A549 (cell line): ENCODE results near the gene ABCC3. TPM values are rescaled to one million over a fixed set of nuclear protein-coding genes. Genes with fewer than 3 reads are reported as not detected.

Experiments
- ATAC-seq, 2 experiments: fragments of 200-7000 bp in 1 of 2; fragments of >200 bp in 1 of 2; cut with Nextera tagmentation in 1 of 2; cut with Tn5 transposase in 1 of 2; 3 replicates each; pipeline versions ENCODE4 v1.8.0 to v1.9.1; 2018 to 2020; ENCODE audit warnings: mild to moderate bottlenecking in 1 of 2, moderate library complexity in 1 of 2
- CTCF ChIA-PET: fragments of 300-600 bp; sonication (Branson Sonifier 250); formaldehyde crosslinking; extraction: SDS; loops from one replicate; lab custom pipeline; 2021; ENCODE audit warnings: antibody characterized with exemption, inconsistent platforms; lab: Yijun Ruan, JAX
- POLR2A ChIA-PET: fragments of 350-600 bp; formaldehyde crosslinking; extraction: SDS; loops from one replicate; lab custom pipeline; 2021; ENCODE audit warnings: antibody characterized with exemption, inconsistent platforms; lab: Yijun Ruan, JAX
- DNase-seq, 2 experiments: peaks; one replicate each; pipeline versions ENCODE4 v3.0.0 to v3.0.0-alpha.2; 2011 to 2016; ENCODE audit warnings: low read depth in 1 of 2, low spot score in 1 of 2
- FAIRE-seq: peaks from 2 replicates; lab custom pipeline; 2011; peaks lifted over from hg19 to GRCh38; lab: Jason Lieb, UNC
- H3K27ac ChIP-seq, 2 experiments: fragments of >200 bp; sonication (Bioruptor Twin); formaldehyde crosslinking; 3 replicates each; pipeline ENCODE4 v1.5.1; 2016 to 2017
- H3K4me1 ChIP-seq: fragments of >200 bp; sonication (Bioruptor Twin); formaldehyde crosslinking; 3 replicates; pipeline ENCODE4 v1.6.1; 2016
- H3K4me2 ChIP-seq: fragments of >200 bp; sonication (Bioruptor Twin); formaldehyde crosslinking; 3 replicates; pipeline ENCODE4 v1.6.1; 2016
- H3K4me3 ChIP-seq: fragments of >200 bp; sonication (Bioruptor Twin); formaldehyde crosslinking; 3 replicates; pipeline ENCODE4 v1.5.1; 2016
- H3K9me3 ChIP-seq: fragments of >200 bp; sonication (Bioruptor Twin); formaldehyde crosslinking; 3 replicates; pipeline ENCODE4 v1.6.1; 2016
- ATOH8 ChIP-seq: fragments of 250-450 bp; sonication (Bioruptor Pico); IDR thresholded peaks from 2 replicates; pipeline ENCODE4 v1.5.0; 2020; ENCODE audit warnings: low read depth, mild to moderate bottlenecking, moderate library complexity
- CBX2 ChIP-seq: fragments of 200-600 bp; sonication (generic); IDR thresholded peaks from 2 replicates; pipeline ENCODE4 v1.6.1; 2016; ENCODE audit warnings: low read depth, mild to moderate bottlenecking, borderline replicate concordance
- CEBPB ChIP-seq, 2 experiments: fragments of >200 bp in 1 of 2; sonication (Bioruptor Twin) in 1 of 2; formaldehyde crosslinking in 1 of 2; IDR thresholded peaks; 2 replicates each; pipeline ENCODE4 v1.6.1; 2012 to 2016
- CHD2 ChIP-seq: fragments of 150-350 bp; IDR thresholded peaks from 2 replicates; pipeline ENCODE4 v1.6.1; 2014; ENCODE audit warnings: low read length; ENCODE audit not compliant: partially characterized antibody
- CHD4 ChIP-seq: fragments of 200-600 bp; sonication (generic); IDR thresholded peaks from 2 replicates; pipeline ENCODE4 v1.6.1; 2016; ENCODE audit warnings: antibody characterized with exemption, mild to moderate bottlenecking, borderline replicate concordance
- E2F6 ChIP-seq: IDR thresholded peaks from 2 replicates; pipeline ENCODE4 v1.6.1; 2012; ENCODE audit warnings: low read depth, borderline replicate concordance
- EHF ChIP-seq: fragments of 250-450 bp; sonication (Bioruptor Pico); IDR thresholded peaks from 2 replicates; pipeline ENCODE4 v1.5.0; 2020; ENCODE audit warnings: mild to moderate bottlenecking
- ESRRA ChIP-seq: fragments of 150-350 bp; IDR thresholded peaks from 2 replicates; pipeline ENCODE4 v1.6.1; 2014; ENCODE audit warnings: mild to moderate bottlenecking, low read length, borderline replicate concordance
- FOSB ChIP-seq: fragments of 250-450 bp; sonication (Bioruptor Pico); IDR thresholded peaks from 2 replicates; pipeline ENCODE4 v1.5.0; 2020; ENCODE audit warnings: mild to moderate bottlenecking, moderate library complexity
- FOSL2 ChIP-seq, 2 experiments: fragments of 450-650 bp in 1 of 2; fragments of >200 bp in 1 of 2; sonication (Bioruptor Twin) in 1 of 2; formaldehyde crosslinking; IDR thresholded peaks; 2 replicates each; pipeline versions ENCODE4 v1.5.0 to v1.6.1; 2016 to 2020; ENCODE audit warnings: mild to moderate bottlenecking in 1 of 2, moderate library complexity in 1 of 2
- FOXS1 ChIP-seq: fragments of 250-450 bp; sonication (Bioruptor Pico); IDR thresholded peaks from 2 replicates; pipeline ENCODE4 v1.5.0; 2020; ENCODE audit warnings: mild to moderate bottlenecking, moderate library complexity
- GATA3 ChIP-seq: IDR thresholded peaks from 2 replicates; pipeline ENCODE4 v1.6.1; 2012; ENCODE audit warnings: borderline replicate concordance
- HDAC2 ChIP-seq: fragments of 200-600 bp; sonication (generic); IDR thresholded peaks from 2 replicates; pipeline ENCODE4 v1.6.1; 2016
- HES2 ChIP-seq: fragments of >200 bp; sonication (Bioruptor Twin); formaldehyde crosslinking; IDR thresholded peaks from 2 replicates; pipeline ENCODE4 v1.6.1; 2016
- HEYL ChIP-seq: fragments of 250-450 bp; sonication (Bioruptor Pico); IDR thresholded peaks from 2 replicates; pipeline ENCODE4 v1.8.0; 2021; ENCODE audit warnings: mild to moderate bottlenecking, moderate library complexity
- HOXA7 ChIP-seq: fragments of 250-450 bp; sonication (Bioruptor Pico); IDR thresholded peaks from 2 replicates; pipeline ENCODE4 v1.5.0; 2020; ENCODE audit warnings: mild to moderate bottlenecking, moderate library complexity
- HOXB13 ChIP-seq: fragments of 250-450 bp; sonication (Bioruptor Pico); IDR thresholded peaks from 2 replicates; pipeline ENCODE4 v1.5.0; 2020; ENCODE audit warnings: low read depth, mild to moderate bottlenecking, moderate library complexity
- HOXB5 ChIP-seq: fragments of 250-450 bp; sonication (Bioruptor Pico); IDR thresholded peaks from 2 replicates; pipeline ENCODE4 v1.5.0; 2020; ENCODE audit warnings: mild to moderate bottlenecking, moderate library complexity
- JUN ChIP-seq, 2 experiments: fragments of >200 bp; sonication (Bioruptor Twin); formaldehyde crosslinking; IDR thresholded peaks; 2 replicates in 1 of 2; 3 replicates in 1 of 2; pipeline ENCODE4 v1.6.1; 2016 to 2017
- JUNB ChIP-seq: fragments of >200 bp; sonication (Bioruptor Twin); formaldehyde crosslinking; IDR thresholded peaks from 2 replicates; pipeline ENCODE4 v1.6.1; 2016
- KDM1A ChIP-seq: fragments of 200-600 bp; sonication (generic); IDR thresholded peaks from 2 replicates; pipeline ENCODE4 v1.6.1; 2016; ENCODE audit warnings: low read depth, mild to moderate bottlenecking
- KDM5A ChIP-seq: fragments of 200-600 bp; sonication (generic); IDR thresholded peaks from 2 replicates; pipeline ENCODE4 v1.6.1; 2016; ENCODE audit warnings: antibody characterized with exemption, mild to moderate bottlenecking
- MAX ChIP-seq: IDR thresholded peaks from 2 replicates; pipeline ENCODE4 v1.6.1; 2012
- MYC ChIP-seq: IDR thresholded peaks from 2 replicates; pipeline ENCODE4 v1.6.1; 2012; ENCODE audit warnings: mild to moderate bottlenecking, inconsistent platforms, low read length, improper control_type of control experiment, borderline replicate concordance
- NPAS2 ChIP-seq: fragments of 250-450 bp; sonication (Bioruptor Pico); IDR thresholded peaks from 2 replicates; pipeline ENCODE4 v1.8.0; 2022; ENCODE audit warnings: mild to moderate bottlenecking, moderate library complexity, borderline replicate concordance
- PBX3 ChIP-seq: IDR thresholded peaks from 2 replicates; pipeline ENCODE4 v1.6.1; 2012
- PHF8 ChIP-seq: fragments of 200-600 bp; sonication (generic); IDR thresholded peaks from 2 replicates; pipeline ENCODE4 v1.6.1; 2016; ENCODE audit warnings: low read depth, mild to moderate bottlenecking, antibody characterized with exemption, moderate library complexity, borderline replicate concordance
- POLR2A ChIP-seq: IDR thresholded peaks from 2 replicates; pipeline ENCODE4 v1.6.1; 2012; ENCODE audit warnings: mild to moderate bottlenecking, low read length
- POLR2AphosphoS2 ChIP-seq: conservative IDR thresholded peaks from 2 replicates; pipeline ENCODE4 v1.6.1; 2012; ENCODE audit warnings: low read length, improper control_type of control experiment, inconsistent platforms
- RAD21 ChIP-seq, 2 experiments: fragments of >200 bp in 1 of 2; sonication (Bioruptor Twin) in 1 of 2; formaldehyde crosslinking in 1 of 2; IDR thresholded peaks in 1 of 2; conservative IDR thresholded peaks in 1 of 2; 2 replicates in 1 of 2; 3 replicates in 1 of 2; pipeline ENCODE4 v1.6.1; 2012 to 2018; ENCODE audit warnings: inconsistent platforms in 1 of 2
- RCOR1 ChIP-seq: fragments of 150-350 bp; IDR thresholded peaks from 2 replicates; pipeline ENCODE4 v1.6.1; 2014; ENCODE audit warnings: antibody characterized with exemption, low read length, low read depth
- RFX5 ChIP-seq: fragments of 450-650 bp; IDR thresholded peaks from 2 replicates; pipeline ENCODE4 v1.7.1; 2014; ENCODE audit warnings: antibody characterized with exemption, mild to moderate bottlenecking, moderate library complexity
- RNF2 ChIP-seq: fragments of 200-600 bp; sonication (generic); IDR thresholded peaks from 2 replicates; pipeline ENCODE4 v1.6.1; 2016; ENCODE audit warnings: low read depth, mild to moderate bottlenecking, antibody characterized with exemption, moderate library complexity, borderline replicate concordance
- TFCP2L1 ChIP-seq: fragments of 250-450 bp; sonication (Bioruptor Pico); IDR thresholded peaks from 2 replicates; pipeline ENCODE4 v1.5.0; 2021; ENCODE audit warnings: mild to moderate bottlenecking
- TP53 ChIP-seq: fragments of 250-450 bp; sonication (Bioruptor Pico); IDR thresholded peaks from 2 replicates; pipeline ENCODE4 v1.5.0; 2021; ENCODE audit warnings: mild to moderate bottlenecking, moderate library complexity
- ZC3H11A ChIP-seq: fragments of 450-650 bp; IDR thresholded peaks from 2 replicates; pipeline ENCODE4 v1.6.1; 2014; ENCODE audit warnings: antibody characterized with exemption, mild to moderate bottlenecking
- ZFP36 ChIP-seq: fragments of 450-650 bp; IDR thresholded peaks from 2 replicates; pipeline ENCODE4 v1.6.1; 2014; ENCODE audit warnings: borderline replicate concordance; ENCODE audit not compliant: partially characterized antibody
- ZNF302 ChIP-seq: fragments of 250-450 bp; sonication (Bioruptor Pico); IDR thresholded peaks from 2 replicates; pipeline ENCODE4 v1.9.0; 2021; ENCODE audit warnings: inconsistent platforms, mild to moderate bottlenecking, moderate library complexity
- ZSCAN20 ChIP-seq: fragments of 250-450 bp; sonication (Bioruptor Pico); IDR thresholded peaks from 2 replicates; pipeline ENCODE4 v1.8.0; 2022; ENCODE audit warnings: mild to moderate bottlenecking, moderate library complexity
- WGBS: methylation state at CpG from one replicate; pipeline ENCODE4 v1.1.6; 2017; ENCODE audit errors: missing lambda C conversion rate; 5-methylcytosine and 5-hydroxymethylcytosine counted together
- polyA plus RNA-seq, 4 experiments: library from polyadenylated mRNA; depleted of rRNA in 3 of 4; stranded (reverse); fragments of >200 nt; fragmentation: RNase III in 1 of 4; extraction: RNeasy Plus Mini Kit Qiagen cat#74134 plus additional on column Dnase treatment in 1 of 4; gene quantifications; 2 replicates in 3 of 4; 3 replicates in 1 of 4; pipeline ENCODE4 v1.2.3, GENCODE V29; 2011 to 2017

The ABCC3 gene
- polyA plus RNA-seq, 2 of the 4 experiments (the other 2 are of a cell fraction): 248 to 342 TPM

- CTCF ChIA-PET: interaction anchor here (1.0 to 48.0 kb wide), 8 partner anchors 8 to 95 kb away, joined by 3 to 2097 read pairs (median 12); partner anchors contain the start of gene ANKRD40
- WGBS: 93% methylated on average over 3 of the region's 3 CpGs
- TF ChIP-seq RAD21 (conservative IDR thresholded peaks at IDR 0.05 in 1 of 2, IDR thresholded peaks at IDR 0.05 in 1 of 2): no peak
- TF ChIP-seq ESRRA: no peak
- no peak for TF ChIP-seq CHD4
- no peak for TF ChIP-seq ZNF302 (CRISPR knock-in tag)
- no peak; the same call in 1 of the 2 replicates for TF ChIP-seq PBX3
- TF ChIP-seq POLR2A: no peak
- no peak for TF ChIP-seq PHF8
- no peak for TF ChIP-seq ZFP36
- peak; percentile 96 for TF ChIP-seq HOXA7
- TF ChIP-seq CHD2: no peak
- no peak; a peak in 3 of 5 replicates for TF ChIP-seq JUN (IDR thresholded peaks at IDR 0.05)
- no peak for TF ChIP-seq HES2
- no peak for TF ChIP-seq FOSL2 (IDR thresholded peaks at IDR 0.05)
- TF ChIP-seq FOSL2 (CRISPR knock-in tag; IDR thresholded peaks at IDR 0.05): no peak
- no peak; the same call in 1 of the 2 replicates for TF ChIP-seq POLR2AphosphoS2
- TF ChIP-seq ZSCAN20 (CRISPR knock-in tag): no peak
- no peak for TF ChIP-seq CBX2
- TF ChIP-seq HOXB13 (CRISPR knock-in tag): no peak
- TF ChIP-seq JUNB: no peak
- TF ChIP-seq EHF (CRISPR knock-in tag): no peak; the same call in 1 of the 2 replicates
- no peak for TF ChIP-seq MAX
- no peak for TF ChIP-seq CEBPB (IDR thresholded peaks at IDR 0.05)
- peak; percentile 79; the same call in 1 of the 2 replicates for TF ChIP-seq KDM1A
- peak; percentile 95 for TF ChIP-seq TP53 (CRISPR knock-in tag)
- TF ChIP-seq ATOH8: no peak
- no peak for TF ChIP-seq RNF2
- no peak for TF ChIP-seq ZC3H11A
- 0 out of 2 replicates have a peak, but pooled peaks have one; percentile 27 for TF ChIP-seq HOXB5 (CRISPR knock-in tag)
- TF ChIP-seq FOSB (CRISPR knock-in tag): peak; percentile 81
- TF ChIP-seq RFX5: no peak
- TF ChIP-seq NPAS2 (CRISPR knock-in tag): no peak
- no peak for TF ChIP-seq MYC
- TF ChIP-seq HDAC2: no peak
- no peak for TF ChIP-seq KDM5A
- TF ChIP-seq RCOR1: no peak
- no peak for TF ChIP-seq E2F6
- no peak for TF ChIP-seq HEYL (CRISPR knock-in tag)
- TF ChIP-seq FOXS1 (CRISPR knock-in tag): no peak
- TF ChIP-seq TFCP2L1 (CRISPR knock-in tag): peak; percentile 70; the same call in 1 of the 2 replicates
- no peak for TF ChIP-seq GATA3
These were observed 11.3 kb downstream of the ABCC3 start for GRCh38 chr17:50645748-50646682.

More at GRCh38 chr17:50645748-50646682, 11.3 kb downstream of the ABCC3 start:
- FAIRE-seq: peak; percentile 28
- peak in 1 of 2 experiments; percentile 6; a peak in 2 of 6 replicates for ATAC-seq
- peaks cover 93% of the 10 kb centered on the region for H3K4me1 ChIP-seq
- no peak overlapping the region for H3K4me2 ChIP-seq
- no peak overlapping the region for H3K4me3 ChIP-seq
- peak overlapping the region; percentile 2 to 99; a peak in 4 of 6 replicates for H3K27ac ChIP-seq
- no peaks in the 10 kb centered on the region for H3K9me3 ChIP-seq
- POLR2A ChIA-PET: interaction anchor here (0.6 to 10.0 kb wide), 5 partner anchors 7 to 50 kb away, joined by 3 to 85 read pairs (median 7); no protein-coding TSS in a partner anchor
- DNase-seq: no peak
